Suprapubic skin (tissue), 4 donors: Measurements from ENCODE around the gene GAK.

Experiments used
- CTCF ChIP-seq, 2 donors: fragments of 200-600 bp in 1 of 2; fragments of 450-650 bp in 1 of 2; sonication (generic) in 1 of 2; IDR thresholded peaks; one replicate each; pipeline ENCODE4 v1.5.1; 2016 to 2019; ENCODE audit warnings: antibody characterized with exemption in 2 of 2, mild to moderate bottlenecking in 1 of 2, moderate library complexity in 1 of 2
- POLR2A ChIP-seq, 2 donors: fragments of 450-650 bp; IDR thresholded peaks; one replicate each; pipeline ENCODE4 v1.6.1; 2017; ENCODE audit warnings: antibody characterized with exemption in 2 of 2, mild to moderate bottlenecking in 2 of 2, moderate library complexity in 2 of 2
- POLR2AphosphoS5 ChIP-seq, 3 donors: sonication (generic); formaldehyde crosslinking; IDR thresholded peaks; one replicate each; pipeline ENCODE4 v1.6.1; 2017; ENCODE audit warnings: antibody characterized with exemption in 3 of 3

- TF ChIP-seq CTCF (IDR thresholded peaks at IDR 0.05) (no peak), POLR2A (IDR thresholded peaks at IDR 0.05) (no peak), POLR2AphosphoS5 (IDR thresholded peaks at IDR 0.05) (no peak)
These were observed 18.9 kb downstream of the GAK start for GRCh38 chr4:913280-913618.
